PC-9 (cell line): ENCODE data around the gene UTP25.

Experiments
- EZH2 ChIP-seq: fragments of 200-600 bp; sonication (generic); IDR thresholded peaks from 2 replicates; pipeline ENCODE4 v1.8.0; 2017; ENCODE audit warnings: antibody characterized with exemption, low read depth
- TF ChIP-seq, protein P1 (sequence below): fragments of 200-600 bp; sonication (generic); conservative IDR thresholded peaks from 2 replicates; pipeline ENCODE4 v1.6.1; 2017; ENCODE audit warnings: mixed run types, antibody characterized with exemption, mild to moderate bottlenecking, moderate library complexity

DNA sequence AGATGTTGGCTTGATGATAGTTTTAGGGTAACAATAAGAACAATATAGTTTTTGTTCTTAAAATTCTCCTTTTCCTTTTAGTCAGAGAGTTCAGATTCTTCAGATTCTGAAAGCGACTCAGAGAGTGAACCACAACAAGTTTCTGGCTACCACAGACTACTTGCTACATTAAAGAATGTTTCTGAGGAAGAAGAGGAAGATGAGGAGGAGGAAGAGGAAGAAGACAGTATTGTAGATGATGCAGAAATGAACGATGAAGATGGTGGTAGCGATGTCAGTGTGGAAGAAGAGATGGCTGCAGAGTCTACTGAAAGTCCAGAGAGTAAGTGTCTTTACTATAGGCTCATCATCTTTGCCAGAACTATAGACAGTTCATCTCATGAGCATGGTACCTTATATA, 3.0 kb downstream of the UTP25 start:
- TF ChIP-seq, protein P1, sequence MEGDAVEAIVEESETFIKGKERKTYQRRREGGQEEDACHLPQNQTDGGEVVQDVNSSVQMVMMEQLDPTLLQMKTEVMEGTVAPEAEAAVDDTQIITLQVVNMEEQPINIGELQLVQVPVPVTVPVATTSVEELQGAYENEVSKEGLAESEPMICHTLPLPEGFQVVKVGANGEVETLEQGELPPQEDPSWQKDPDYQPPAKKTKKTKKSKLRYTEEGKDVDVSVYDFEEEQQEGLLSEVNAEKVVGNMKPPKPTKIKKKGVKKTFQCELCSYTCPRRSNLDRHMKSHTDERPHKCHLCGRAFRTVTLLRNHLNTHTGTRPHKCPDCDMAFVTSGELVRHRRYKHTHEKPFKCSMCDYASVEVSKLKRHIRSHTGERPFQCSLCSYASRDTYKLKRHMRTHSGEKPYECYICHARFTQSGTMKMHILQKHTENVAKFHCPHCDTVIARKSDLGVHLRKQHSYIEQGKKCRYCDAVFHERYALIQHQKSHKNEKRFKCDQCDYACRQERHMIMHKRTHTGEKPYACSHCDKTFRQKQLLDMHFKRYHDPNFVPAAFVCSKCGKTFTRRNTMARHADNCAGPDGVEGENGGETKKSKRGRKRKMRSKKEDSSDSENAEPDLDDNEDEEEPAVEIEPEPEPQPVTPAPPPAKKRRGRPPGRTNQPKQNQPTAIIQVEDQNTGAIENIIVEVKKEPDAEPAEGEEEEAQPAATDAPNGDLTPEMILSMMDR, result no peak
- TF ChIP-seq EZH2, result no peak
